ENCODE results near the gene OGA. TPM values are rescaled to one million over a fixed set of nuclear protein-coding genes. Genes with fewer than 3 reads are reported as not detected.

Gene OGA
- total RNA-seq, 3 donors from 2014 or later (not counting 1 experiment from before 2014, with no cell fraction given) = 427 to 488 (median 481) TPM

- no peak overlapping the region for H3K27ac ChIP-seq (ENCODE audit: low read length)
- Mint-ChIP-seq H3K36me3 (no peaks in the 10 kb centered on the region), H3K4me1 (peaks cover 32 to 59% of the 10 kb centered on the region in 2 donors), H3K9me3 (no peaks in the 10 kb centered on the region), H3K27me3 (ENCODE audit: low read depth in 2 of 2) (peaks cover 31 to 36% of the 10 kb centered on the region in 2 donors), H3K27ac (peak overlapping the region in 1 of 2 donors; percentile 31), H3K4me3 (peak overlapping the region; percentile 87)
- no peaks in the 10 kb centered on the region for H3K9me3 ChIP-seq (ENCODE audit: control insufficient read depth, insufficient read depth, low read length)
- peaks cover 36% of the 10 kb centered on the region for H3K27me3 ChIP-seq (ENCODE audit: control insufficient read depth, insufficient read depth, low read length)
- H3K36me3 ChIP-seq (ENCODE audit: control insufficient read depth, insufficient read depth, low read length) = peaks cover under 1% of the 10 kb centered on the region
- H3K4me3 ChIP-seq (ENCODE audit: low read length) = peak overlapping the region; percentile 43
- peaks cover 64% of the 10 kb centered on the region for H3K4me1 ChIP-seq (ENCODE audit: control insufficient read depth, insufficient read depth, low read length)
- intact Hi-C loops (cut with micrococcal nuclease) = no loop called here
- 5% methylated on average over 58 of the region's 58 CpGs for WGBS (ENCODE audit: insufficient coverage)
- DNase-seq (peak in 1 of 2 donors; percentile 43), ATAC-seq (peak in 1 of 3 donors; percentile 8)
- no peak for TF ChIP-seq CTCF (IDR thresholded peaks at IDR 0.05)
Observed at GRCh38 chr10:101778781-101779543, 39.3 kb downstream of the OGA start.

GRCh38 chr10:101778151-101778780 lies 40.0 kb downstream of the OGA start:
- ATAC-seq = no peak
- peaks cover 57% of the 10 kb centered on the region for H3K4me1 ChIP-seq (ENCODE audit: control insufficient read depth, insufficient read depth, low read length)
- H3K9me3 Mint-ChIP-seq = no peaks in the 10 kb centered on the region
- H3K27ac Mint-ChIP-seq = no peak overlapping the region
- H3K36me3 ChIP-seq (ENCODE audit: control insufficient read depth, insufficient read depth, low read length) = no peaks in the 10 kb centered on the region
- peak overlapping the region; percentile 87 for H3K4me3 Mint-ChIP-seq
- peaks cover 38 to 42% of the 10 kb centered on the region in 2 donors for H3K27me3 Mint-ChIP-seq (ENCODE audit: low read depth in 2 of 2)
- H3K9me3 ChIP-seq (ENCODE audit: control insufficient read depth, insufficient read depth, low read length) = no peaks in the 10 kb centered on the region
- intact Hi-C loops (cut with micrococcal nuclease) = no loop called here
- no peak for TF ChIP-seq CTCF (IDR thresholded peaks at IDR 0.05)
- H3K27me3 ChIP-seq (ENCODE audit: control insufficient read depth, insufficient read depth, low read length) = peaks cover 37% of the 10 kb centered on the region
- H3K4me1 Mint-ChIP-seq = peaks cover 25 to 54% of the 10 kb centered on the region in 2 donors
- DNase-seq = no peak
- H3K4me3 ChIP-seq (ENCODE audit: low read length) = no peak overlapping the region
- WGBS (ENCODE audit: insufficient coverage) = 63% methylated on average over 12 of the region's 12 CpGs
- H3K27ac ChIP-seq (ENCODE audit: low read length) = no peak overlapping the region
- H3K36me3 Mint-ChIP-seq = no peaks in the 10 kb centered on the region

- no peak for ATAC-seq
- WGBS (ENCODE audit: insufficient coverage) = 100% methylated on average over 1 of the region's 3 CpGs
- Mint-ChIP-seq H3K36me3 (no peaks in the 10 kb centered on the region), H3K4me3 (peak overlapping the region; percentile 55), H3K27me3 (ENCODE audit: low read depth in 2 of 2) (peaks cover 41 to 45% of the 10 kb centered on the region in 2 donors), H3K9me3 (no peaks in the 10 kb centered on the region), H3K4me1 (peaks cover 19 to 48% of the 10 kb centered on the region in 2 donors), H3K27ac (no peak overlapping the region)
- Histone ChIP-seq H3K4me3 (ENCODE audit: low read length) (no peak overlapping the region), H3K4me1 (ENCODE audit: control insufficient read depth, insufficient read depth, low read length) (peaks cover 51% of the 10 kb centered on the region), H3K36me3 (ENCODE audit: control insufficient read depth, insufficient read depth, low read length) (no peaks in the 10 kb centered on the region), H3K27ac (ENCODE audit: low read length) (no peak overlapping the region), H3K27me3 (ENCODE audit: control insufficient read depth, insufficient read depth, low read length) (peaks cover 41% of the 10 kb centered on the region), H3K9me3 (ENCODE audit: control insufficient read depth, insufficient read depth, low read length) (no peaks in the 10 kb centered on the region)
- no peak for TF ChIP-seq CTCF (IDR thresholded peaks at IDR 0.05)
- no peak for DNase-seq
- intact Hi-C loops (cut with micrococcal nuclease) = no loop called here
Observed at GRCh38 chr10:101777619-101778145, 40.6 kb downstream of the OGA start.

All from natural killer cell (primary cell).